ENCODE results near the gene MRPL18.

The MRPL18 gene

GRCh38 chr6:159829526-159829925 lies 39.3 kb downstream of the MRPL18 start:
- H3K27ac ChIP-seq (ENCODE audit: low read length), result no peak overlapping the region
- no peak overlapping the region for H3K4me3 ChIP-seq (ENCODE audit: low read length in 2 of 2)
- no peak overlapping the region for H3K9ac ChIP-seq (ENCODE audit: low read length in 2 of 2)
- no peaks in the 10 kb centered on the region for H3K36me3 ChIP-seq (ENCODE audit: control insufficient read depth in 2 of 2, insufficient read depth in 2 of 2, low read length in 2 of 2)
- no peaks in the 10 kb centered on the region for H3K9me3 ChIP-seq (ENCODE audit: control insufficient read depth in 2 of 2, low read length in 2 of 2)
- H3K27me3 ChIP-seq (ENCODE audit: control insufficient read depth in 1 of 2, insufficient read depth in 2 of 2, low read length in 2 of 2), result peaks cover 0 to 2% of the 10 kb centered on the region in 2 donors
- H3K4me1 ChIP-seq (ENCODE audit: control insufficient read depth, insufficient read depth, low read length), result no peaks in the 10 kb centered on the region

GRCh38 chr6:159830501-159831372 lies 40.5 kb downstream of the MRPL18 start:
- Histone ChIP-seq H3K36me3 (ENCODE audit: control insufficient read depth in 2 of 2, insufficient read depth in 2 of 2, low read length in 2 of 2) (no peaks in the 10 kb centered on the region), H3K9ac (ENCODE audit: low read length in 2 of 2) (no peak overlapping the region), H3K4me1 (ENCODE audit: control insufficient read depth, insufficient read depth, low read length) (no peaks in the 10 kb centered on the region), H3K9me3 (ENCODE audit: control insufficient read depth in 2 of 2, low read length in 2 of 2) (no peaks in the 10 kb centered on the region), H3K27ac (ENCODE audit: low read length) (no peak overlapping the region), H3K27me3 (ENCODE audit: control insufficient read depth in 1 of 2, insufficient read depth in 2 of 2, low read length in 2 of 2) (peaks cover 0 to 2% of the 10 kb centered on the region in 2 donors), H3K4me3 (ENCODE audit: low read length in 2 of 2) (no peak overlapping the region)

GRCh38 chr6:159831373-159831679 lies 41.1 kb downstream of the MRPL18 start:
- Histone ChIP-seq H3K4me1 (ENCODE audit: control insufficient read depth, insufficient read depth, low read length) (no peaks in the 10 kb centered on the region), H3K4me3 (ENCODE audit: low read length in 2 of 2) (no peak overlapping the region), H3K27ac (ENCODE audit: low read length) (no peak overlapping the region), H3K9ac (ENCODE audit: low read length in 2 of 2) (no peak overlapping the region), H3K9me3 (ENCODE audit: control insufficient read depth in 2 of 2, low read length in 2 of 2) (no peaks in the 10 kb centered on the region), H3K36me3 (ENCODE audit: control insufficient read depth in 2 of 2, insufficient read depth in 2 of 2, low read length in 2 of 2) (no peaks in the 10 kb centered on the region), H3K27me3 (ENCODE audit: control insufficient read depth in 1 of 2, insufficient read depth in 2 of 2, low read length in 2 of 2) (peaks cover 0 to 2% of the 10 kb centered on the region in 2 donors)

- H3K9ac ChIP-seq (ENCODE audit: low read length in 2 of 2), result no peak overlapping the region
- no peak overlapping the region for H3K27ac ChIP-seq (ENCODE audit: low read length)
Observed at GRCh38 chr6:159832946-159833345, 42.7 kb downstream of the MRPL18 start.

GRCh38 chr6:159833556-159833955 lies 43.3 kb downstream of the MRPL18 start:
- Histone ChIP-seq H3K36me3 (ENCODE audit: control insufficient read depth in 2 of 2, insufficient read depth in 2 of 2, low read length in 2 of 2) (no peaks in the 10 kb centered on the region), H3K27me3 (ENCODE audit: control insufficient read depth in 1 of 2, insufficient read depth in 2 of 2, low read length in 2 of 2) (peaks cover 0 to 2% of the 10 kb centered on the region in 2 donors), H3K9me3 (ENCODE audit: control insufficient read depth in 2 of 2, low read length in 2 of 2) (no peaks in the 10 kb centered on the region), H3K4me1 (ENCODE audit: control insufficient read depth, insufficient read depth, low read length) (no peaks in the 10 kb centered on the region), H3K9ac (ENCODE audit: low read length in 2 of 2) (no peak overlapping the region), H3K4me3 (ENCODE audit: low read length in 2 of 2) (no peak overlapping the region), H3K27ac (ENCODE audit: low read length) (no peak overlapping the region)

More at GRCh38 chr6:159832946-159833345, 42.7 kb downstream of the MRPL18 start:
- Histone ChIP-seq H3K27me3 (ENCODE audit: control insufficient read depth in 1 of 2, insufficient read depth in 2 of 2, low read length in 2 of 2) (peaks cover 0 to 2% of the 10 kb centered on the region in 2 donors), H3K36me3 (ENCODE audit: control insufficient read depth in 2 of 2, insufficient read depth in 2 of 2, low read length in 2 of 2) (no peaks in the 10 kb centered on the region), H3K4me3 (ENCODE audit: low read length in 2 of 2) (no peak overlapping the region), H3K9me3 (ENCODE audit: control insufficient read depth in 2 of 2, low read length in 2 of 2) (no peaks in the 10 kb centered on the region), H3K4me1 (ENCODE audit: control insufficient read depth, insufficient read depth, low read length) (no peaks in the 10 kb centered on the region)

- Histone ChIP-seq H3K36me3 (ENCODE audit: control insufficient read depth in 2 of 2, insufficient read depth in 2 of 2, low read length in 2 of 2) (no peaks in the 10 kb centered on the region), H3K9me3 (ENCODE audit: control insufficient read depth in 2 of 2, low read length in 2 of 2) (no peaks in the 10 kb centered on the region), H3K9ac (ENCODE audit: low read length in 2 of 2) (no peak overlapping the region), H3K4me1 (ENCODE audit: control insufficient read depth, insufficient read depth, low read length) (no peaks in the 10 kb centered on the region), H3K4me3 (ENCODE audit: low read length in 2 of 2) (no peak overlapping the region), H3K27me3 (ENCODE audit: control insufficient read depth in 1 of 2, insufficient read depth in 2 of 2, low read length in 2 of 2) (peaks cover 0 to 2% of the 10 kb centered on the region in 2 donors), H3K27ac (ENCODE audit: low read length) (no peak overlapping the region)
Observed at GRCh38 chr6:159833997-159834603, 43.8 kb downstream of the MRPL18 start.

- no peak overlapping the region for H3K9ac ChIP-seq (ENCODE audit: low read length in 2 of 2)
- H3K27ac ChIP-seq (ENCODE audit: low read length), result no peak overlapping the region
- no peaks in the 10 kb centered on the region for H3K27me3 ChIP-seq (ENCODE audit: control insufficient read depth in 1 of 2, insufficient read depth in 2 of 2, low read length in 2 of 2)
- H3K9me3 ChIP-seq (ENCODE audit: control insufficient read depth in 2 of 2, low read length in 2 of 2), result no peaks in the 10 kb centered on the region
- no peaks in the 10 kb centered on the region for H3K36me3 ChIP-seq (ENCODE audit: control insufficient read depth in 2 of 2, insufficient read depth in 2 of 2, low read length in 2 of 2)
- H3K4me3 ChIP-seq (ENCODE audit: low read length in 2 of 2), result no peak overlapping the region
- H3K4me1 ChIP-seq (ENCODE audit: control insufficient read depth, insufficient read depth, low read length), result no peaks in the 10 kb centered on the region
Observed at GRCh38 chr6:159836718-159837490, 46.6 kb downstream of the MRPL18 start.

GRCh38 chr6:159837511-159837910 lies 47.2 kb downstream of the MRPL18 start:
- Histone ChIP-seq H3K4me3 (ENCODE audit: low read length in 2 of 2) (no peak overlapping the region), H3K9me3 (ENCODE audit: control insufficient read depth in 2 of 2, low read length in 2 of 2) (no peaks in the 10 kb centered on the region), H3K27ac (ENCODE audit: low read length) (no peak overlapping the region)

GRCh38 chr6:159838020-159838744 lies 47.9 kb downstream of the MRPL18 start:
- no peak overlapping the region for H3K27ac ChIP-seq (ENCODE audit: low read length)
- H3K36me3 ChIP-seq (ENCODE audit: control insufficient read depth in 2 of 2, insufficient read depth in 2 of 2, low read length in 2 of 2), result no peaks in the 10 kb centered on the region
- H3K27me3 ChIP-seq (ENCODE audit: control insufficient read depth in 1 of 2, insufficient read depth in 2 of 2, low read length in 2 of 2), result no peaks in the 10 kb centered on the region
- H3K4me3 ChIP-seq (ENCODE audit: low read length in 2 of 2), result no peak overlapping the region
- H3K9me3 ChIP-seq (ENCODE audit: control insufficient read depth in 2 of 2, low read length in 2 of 2), result no peaks in the 10 kb centered on the region
- H3K9ac ChIP-seq (ENCODE audit: low read length in 2 of 2), result no peak overlapping the region
- no peaks in the 10 kb centered on the region for H3K4me1 ChIP-seq (ENCODE audit: control insufficient read depth, insufficient read depth, low read length)

More at GRCh38 chr6:159837511-159837910, 47.2 kb downstream of the MRPL18 start:
- H3K9ac ChIP-seq (ENCODE audit: low read length in 2 of 2), result no peak overlapping the region
- H3K4me1 ChIP-seq (ENCODE audit: control insufficient read depth, insufficient read depth, low read length), result no peaks in the 10 kb centered on the region
- no peaks in the 10 kb centered on the region for H3K27me3 ChIP-seq (ENCODE audit: control insufficient read depth in 1 of 2, insufficient read depth in 2 of 2, low read length in 2 of 2)
- H3K36me3 ChIP-seq (ENCODE audit: control insufficient read depth in 2 of 2, insufficient read depth in 2 of 2, low read length in 2 of 2), result no peaks in the 10 kb centered on the region

GRCh38 chr6:159842035-159842434 lies 51.8 kb downstream of the MRPL18 start:
- Histone ChIP-seq H3K27ac (ENCODE audit: low read length) (no peak overlapping the region), H3K4me1 (ENCODE audit: control insufficient read depth, insufficient read depth, low read length) (no peaks in the 10 kb centered on the region), H3K4me3 (ENCODE audit: low read length in 2 of 2) (no peak overlapping the region), H3K27me3 (ENCODE audit: control insufficient read depth in 1 of 2, insufficient read depth in 2 of 2, low read length in 2 of 2) (no peaks in the 10 kb centered on the region), H3K36me3 (ENCODE audit: control insufficient read depth in 2 of 2, insufficient read depth in 2 of 2, low read length in 2 of 2) (no peaks in the 10 kb centered on the region), H3K9me3 (ENCODE audit: control insufficient read depth in 2 of 2, low read length in 2 of 2) (no peaks in the 10 kb centered on the region), H3K9ac (ENCODE audit: low read length in 2 of 2) (no peak overlapping the region)

Measured in stomach smooth muscle (tissue), 2 donors.